Activated T-helper 2 cell treated with anti-CD3 and anti-CD28 coated beads, Interferon-gamma antibody, Interleukin-2, Interleukin-4, amounts not matched to agents 10 μg/mL and 5 μg/mL and 100 μg/mL, durations not matched to agents 14 hours and 24 hours and 36 hours (primary cell): Measurements from ENCODE around the gene RCBTB2. TPM values are rescaled to one million over a fixed set of nuclear protein-coding genes. Genes with fewer than 3 reads are reported as not detected.
A peak's percentile ranks its signal among the peaks of the same experiment; 100 is the strongest.

Experiments
- DNase-seq: peaks from one replicate; pipeline ENCODE4 v3.0.0; 2021; ENCODE audit warnings: low spot score
- H3K27ac Mint-ChIP-seq: one replicate; pipeline ENCODE4 v1.8.0; 2021; ENCODE audit warnings: mixed read lengths
- H3K27me3 Mint-ChIP-seq: one replicate; pipeline ENCODE4 v1.8.0; 2021; ENCODE audit warnings: low read depth, mixed read lengths
- H3K36me3 Mint-ChIP-seq: one replicate; pipeline ENCODE4 v1.8.0; 2021; ENCODE audit warnings: low read depth, mixed read lengths
- H3K4me1 Mint-ChIP-seq: one replicate; pipeline ENCODE4 v1.8.0; 2021; ENCODE audit warnings: low read depth, mixed read lengths
- H3K4me3 Mint-ChIP-seq: one replicate; pipeline ENCODE4 v1.8.0; 2021; ENCODE audit warnings: low read depth, mild to moderate bottlenecking, moderate library complexity, mixed read lengths
- H3K9me3 Mint-ChIP-seq: one replicate; pipeline ENCODE4 v1.8.0; 2021; ENCODE audit warnings: mixed read lengths
- intact Hi-C: fragments of 100-400 bp; cut with micrococcal nuclease; formaldehyde crosslinking; loops from one replicate; pipeline ENCODE4 v1.15.1; 2023
- total RNA-seq: library from RNA; stranded (reverse); gene quantifications from 2 replicates; pipeline ENCODE4 v1.2.3, GENCODE V29; 2022

Gene RCBTB2
- total RNA-seq, 1 donor from 2014 or later, result 3.4 TPM

DNA sequence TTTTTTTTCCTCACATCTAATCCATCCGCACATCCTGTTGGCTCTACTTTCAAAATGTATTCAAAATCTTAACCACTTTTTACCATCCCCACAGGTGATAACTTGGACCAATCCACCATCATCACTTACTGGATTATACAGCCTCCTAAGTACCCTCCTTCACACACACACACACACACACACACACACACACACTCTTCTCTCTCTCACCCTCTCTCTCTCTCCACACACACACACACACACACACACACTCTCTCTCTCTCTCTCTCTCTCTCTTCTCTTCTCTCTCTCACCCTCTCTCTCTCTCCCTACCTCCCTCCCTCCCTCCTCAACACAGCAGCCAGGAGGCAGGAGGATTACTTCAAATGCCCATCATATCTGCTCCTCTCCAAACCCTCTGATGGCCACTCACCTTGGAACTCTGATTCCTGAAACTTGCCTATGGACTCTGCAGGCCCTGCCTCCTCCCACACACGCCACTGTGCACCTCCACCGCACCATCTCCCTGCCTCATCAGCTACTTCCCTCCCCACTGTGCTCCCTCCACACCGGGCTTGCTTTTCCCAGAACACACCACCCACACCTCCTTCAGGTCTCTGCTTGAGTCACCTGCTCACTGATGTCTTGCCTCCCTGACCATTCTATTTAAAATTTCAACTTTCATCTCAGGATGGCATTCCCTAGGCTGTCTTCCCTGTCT, 39.7 kb downstream of the RCBTB2 start:
- DNase-seq, result no peak
- H3K36me3 Mint-ChIP-seq, result peaks cover 12% of the 10 kb centered on the region
- no peak overlapping the region for H3K27ac Mint-ChIP-seq
- H3K4me1 Mint-ChIP-seq, result peaks cover 61% of the 10 kb centered on the region
- no peak overlapping the region for H3K4me3 Mint-ChIP-seq
- H3K27me3 Mint-ChIP-seq, result no peaks in the 10 kb centered on the region
- intact Hi-C loops, result loop anchor here (5.0 kb wide), 5 partner anchors 146 to 261 kb away; partner anchors contain the start of genes CYSLTR2, ITM2B and RB1
- peaks cover under 1% of the 10 kb centered on the region for H3K9me3 Mint-ChIP-seq

DNA sequence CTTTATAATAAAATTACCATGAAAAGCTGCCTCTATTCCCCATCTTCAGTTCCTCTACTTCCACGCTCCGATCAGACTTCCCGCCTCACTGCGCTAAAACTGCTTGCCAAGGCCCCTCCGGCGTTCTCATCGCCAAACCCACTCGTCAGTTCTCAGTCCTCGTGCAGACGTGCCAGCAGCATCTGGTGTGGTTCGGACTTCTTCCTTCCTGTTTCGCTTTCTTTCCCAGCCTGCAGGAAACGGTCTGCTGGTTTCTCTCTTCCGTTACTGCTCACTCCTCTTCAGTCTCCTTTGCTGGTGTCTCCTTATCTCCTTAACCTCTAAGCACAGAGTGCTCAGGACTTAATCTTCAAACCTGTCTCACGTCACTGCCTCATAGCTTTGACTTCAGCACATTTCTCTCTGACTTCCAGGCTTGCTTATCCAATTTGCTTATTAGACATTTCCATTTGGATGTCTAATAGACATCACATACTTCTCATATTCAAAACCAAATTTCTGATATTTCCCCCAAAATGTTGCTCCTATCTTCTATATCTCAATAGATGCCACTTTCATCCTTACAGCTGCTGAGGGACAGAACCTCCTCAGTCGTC, 40.3 kb downstream of the RCBTB2 start:
- Mint-ChIP-seq H3K9me3 (peaks cover 4% of the 10 kb centered on the region), H3K4me3 (no peak overlapping the region), H3K27me3 (no peaks in the 10 kb centered on the region), H3K36me3 (peaks cover 19% of the 10 kb centered on the region), H3K4me1 (peaks cover 57% of the 10 kb centered on the region), H3K27ac (no peak overlapping the region)
- intact Hi-C loops, result loop anchor here (1.0 to 5.0 kb wide), 9 partner anchors 13 to 260 kb away; partner anchors contain the start of genes CYSLTR2, ITM2B and RB1
- peak; percentile 77 for DNase-seq

DNA sequence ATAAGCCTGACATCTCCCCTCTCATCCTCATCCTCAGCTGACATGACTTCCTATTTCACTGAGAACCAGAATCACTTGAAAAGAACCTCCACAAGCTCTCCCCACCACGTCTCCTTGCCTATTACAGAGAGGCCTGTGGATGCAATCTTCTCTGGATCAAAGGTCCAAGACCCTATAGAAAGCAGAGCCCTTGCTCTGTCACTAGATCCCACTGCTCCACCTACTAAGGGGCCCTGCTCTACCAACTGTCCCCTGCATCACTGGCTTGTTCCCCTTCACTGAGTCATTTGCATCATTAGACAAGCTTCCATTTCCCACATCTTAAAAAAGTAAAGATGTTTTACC, 40.8 kb downstream of the RCBTB2 start:
- H3K27me3 Mint-ChIP-seq, result no peaks in the 10 kb centered on the region
- intact Hi-C loops, result loop anchor here (1.0 to 5.0 kb wide), 9 partner anchors 13 to 260 kb away; partner anchors contain the start of genes CYSLTR2, ITM2B and RB1
- no peak overlapping the region for H3K27ac Mint-ChIP-seq
- H3K4me3 Mint-ChIP-seq, result no peak overlapping the region
- peaks cover 7% of the 10 kb centered on the region for H3K9me3 Mint-ChIP-seq
- peaks cover 23% of the 10 kb centered on the region for H3K36me3 Mint-ChIP-seq
- H3K4me1 Mint-ChIP-seq, result peaks cover 54% of the 10 kb centered on the region
- no peak for DNase-seq

DNA sequence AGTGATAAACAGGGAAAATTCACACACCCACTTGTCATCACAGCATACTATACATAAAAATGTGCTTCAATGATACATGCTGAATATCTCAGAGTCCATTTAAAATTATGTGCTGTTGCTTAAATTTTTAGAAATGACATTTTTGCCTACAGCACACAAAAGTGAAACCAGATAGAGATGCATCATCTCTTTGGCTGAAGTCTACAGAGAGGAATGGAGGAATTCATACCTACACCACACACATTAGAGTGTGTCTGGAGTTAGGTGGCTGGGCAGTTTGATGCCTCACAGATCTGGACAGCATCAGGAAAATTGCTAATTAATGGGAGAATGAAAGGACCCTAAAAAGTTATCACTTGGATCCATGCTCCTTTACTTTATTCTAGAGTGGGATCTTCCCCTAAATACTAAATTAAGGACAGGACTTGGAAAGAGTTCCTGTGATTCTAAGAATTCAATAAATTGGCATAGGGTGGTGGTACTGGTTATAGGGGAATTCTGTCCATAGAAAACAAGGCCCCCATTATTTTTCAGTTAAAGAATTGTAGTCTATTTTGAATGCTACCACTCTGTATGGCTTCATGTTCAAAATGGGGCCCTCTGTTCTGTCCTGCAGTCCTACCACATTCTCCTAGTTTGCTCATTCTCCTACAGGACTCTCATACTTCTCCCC, 41.3 kb downstream of the RCBTB2 start:
- Mint-ChIP-seq H3K27ac (peak overlapping the region; percentile 62), H3K27me3 (no peaks in the 10 kb centered on the region), H3K9me3 (peaks cover 7% of the 10 kb centered on the region), H3K4me1 (peaks cover 53% of the 10 kb centered on the region), H3K4me3 (no peak overlapping the region), H3K36me3 (peaks cover 26% of the 10 kb centered on the region)
- intact Hi-C loops, result loop anchor here (1.0 to 5.0 kb wide), 10 partner anchors 14 to 259 kb away; partner anchors contain the start of genes CYSLTR2, ITM2B and RB1
- no peak for DNase-seq

DNA sequence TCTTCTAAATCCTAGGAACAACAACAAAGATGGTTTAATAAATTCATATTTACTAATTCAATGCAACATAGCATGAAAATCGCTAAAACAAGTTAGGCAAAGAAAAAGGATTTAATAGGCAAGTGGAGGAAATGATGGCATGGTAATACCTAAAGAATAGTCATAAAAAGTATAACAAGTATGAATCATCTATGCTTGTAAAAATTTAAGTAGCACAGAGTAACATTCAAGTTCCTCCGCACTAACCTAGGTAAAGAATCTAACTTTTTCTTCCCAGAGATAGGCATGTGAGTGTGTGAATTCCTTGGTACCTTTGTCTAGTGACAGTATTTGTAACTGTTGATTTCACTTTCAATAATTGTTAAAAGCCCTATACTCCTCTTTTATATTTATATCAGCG, 42.6 kb downstream of the RCBTB2 start:
- Mint-ChIP-seq H3K27me3 (no peaks in the 10 kb centered on the region), H3K36me3 (peaks cover 30% of the 10 kb centered on the region), H3K4me1 (peaks cover 45% of the 10 kb centered on the region), H3K27ac (peak overlapping the region; percentile 36), H3K9me3 (peaks cover 7% of the 10 kb centered on the region), H3K4me3 (peak overlapping the region; percentile 48)
- no peak for DNase-seq
- intact Hi-C loops, result loop anchor here (2.0 to 5.0 kb wide), 6 partner anchors 79 to 258 kb away; partner anchors contain the start of genes CYSLTR2, ITM2B and RB1

DNA sequence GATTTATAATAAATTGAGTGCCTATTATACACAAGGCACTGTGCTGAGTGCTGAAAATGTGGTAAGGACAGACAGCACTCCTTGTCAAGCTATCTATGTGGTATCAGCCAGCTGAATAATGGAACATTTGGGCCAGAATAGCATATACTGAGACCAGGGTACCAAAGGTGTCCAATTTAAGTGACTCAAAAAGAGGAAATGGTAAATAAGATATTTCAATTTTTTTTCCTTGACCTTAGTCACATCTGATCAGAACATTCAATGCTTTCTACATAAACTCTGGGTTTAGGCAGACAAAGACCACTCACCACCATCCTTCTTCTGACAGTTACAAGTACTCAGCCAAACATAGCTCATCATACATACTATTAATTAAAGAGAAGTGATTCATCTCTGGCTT, 43.2 kb downstream of the RCBTB2 start:
- Mint-ChIP-seq H3K36me3 (peaks cover 33% of the 10 kb centered on the region), H3K27me3 (no peaks in the 10 kb centered on the region), H3K9me3 (peaks cover 7% of the 10 kb centered on the region), H3K4me3 (peak overlapping the region; percentile 48), H3K4me1 (peaks cover 42% of the 10 kb centered on the region), H3K27ac (peak overlapping the region; percentile 36)
- DNase-seq, result no peak
- intact Hi-C loops, result loop anchor here (2.0 to 5.0 kb wide), 6 partner anchors 79 to 258 kb away; partner anchors contain the start of genes CYSLTR2, ITM2B and RB1

DNA sequence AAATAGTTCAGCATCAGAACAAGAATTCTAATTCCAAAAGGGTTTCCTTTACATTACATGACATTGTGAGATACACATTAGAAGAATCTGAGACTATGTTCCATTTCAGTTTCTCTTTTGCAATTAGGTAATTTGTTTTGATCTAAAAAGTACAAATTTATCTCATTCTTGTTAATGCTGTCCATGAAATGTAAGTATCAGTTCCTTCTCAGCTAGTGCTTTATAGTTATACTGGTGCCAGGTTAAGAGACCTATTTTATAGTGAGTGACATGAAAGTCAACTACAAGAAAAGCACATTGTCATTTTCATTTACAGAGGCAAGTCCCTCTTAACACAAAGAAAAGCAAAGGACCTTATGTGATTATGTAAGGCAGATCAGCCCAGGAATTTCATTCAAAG, 43.9 kb downstream of the RCBTB2 start:
- Mint-ChIP-seq H3K27me3 (no peaks in the 10 kb centered on the region), H3K9me3 (peaks cover 7% of the 10 kb centered on the region), H3K4me1 (peaks cover 42% of the 10 kb centered on the region), H3K36me3 (peaks cover 33% of the 10 kb centered on the region), H3K27ac (peak overlapping the region; percentile 18), H3K4me3 (peak overlapping the region; percentile 41)
- no peak for DNase-seq
- intact Hi-C loops, result no loop called here

DNA sequence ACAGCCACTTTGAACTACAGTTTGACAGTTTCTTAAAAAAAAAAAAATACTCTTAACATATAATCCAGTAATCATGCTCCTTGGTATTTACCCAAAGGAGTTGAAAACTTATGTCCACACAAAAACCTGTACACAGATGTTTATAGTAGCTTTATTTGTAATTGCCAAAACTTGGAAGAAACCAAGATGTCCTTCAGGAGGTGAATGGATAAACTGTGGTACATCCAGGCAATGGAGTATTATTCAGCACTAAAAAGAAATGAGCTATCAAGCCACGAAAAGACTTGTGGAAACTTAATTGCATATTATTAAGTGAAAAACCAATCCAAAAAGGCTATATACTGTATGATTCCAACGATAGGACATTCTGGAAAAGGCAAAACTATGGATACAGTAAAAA, 44.9 kb downstream of the RCBTB2 start:
- intact Hi-C loops, result no loop called here
- Mint-ChIP-seq H3K27ac (no peak overlapping the region), H3K4me3 (no peak overlapping the region), H3K4me1 (peaks cover 42% of the 10 kb centered on the region), H3K27me3 (no peaks in the 10 kb centered on the region), H3K9me3 (peaks cover 7% of the 10 kb centered on the region), H3K36me3 (peaks cover 39% of the 10 kb centered on the region)
- DNase-seq, result no peak

DNA sequence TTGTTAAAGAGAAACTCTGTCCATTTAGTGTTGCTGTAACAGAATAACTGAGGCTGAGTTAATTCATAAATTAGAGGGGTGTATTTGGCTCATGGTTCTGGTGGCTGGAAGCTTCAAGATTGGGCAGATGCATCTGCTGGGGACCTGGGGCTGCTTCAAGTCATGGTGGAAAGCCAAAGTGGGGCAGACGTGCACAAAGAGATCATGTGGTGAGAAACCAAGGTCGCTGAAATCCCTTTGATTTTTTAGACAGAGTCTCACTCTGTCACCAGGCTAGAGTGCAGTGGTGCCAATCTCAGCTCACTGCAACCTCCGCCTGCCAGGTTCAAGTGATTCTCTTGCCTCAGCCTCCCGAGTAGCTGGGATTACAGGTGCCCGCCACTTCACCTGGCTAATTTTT, 46.0 kb downstream of the RCBTB2 start:
- peaks cover 50% of the 10 kb centered on the region for H3K36me3 Mint-ChIP-seq
- no peak for DNase-seq
- H3K27ac Mint-ChIP-seq, result no peak overlapping the region
- peaks cover 44% of the 10 kb centered on the region for H3K4me1 Mint-ChIP-seq
- H3K27me3 Mint-ChIP-seq, result no peaks in the 10 kb centered on the region
- H3K9me3 Mint-ChIP-seq, result peaks cover 7% of the 10 kb centered on the region
- H3K4me3 Mint-ChIP-seq, result no peak overlapping the region
- intact Hi-C loops, result no loop called here

DNA sequence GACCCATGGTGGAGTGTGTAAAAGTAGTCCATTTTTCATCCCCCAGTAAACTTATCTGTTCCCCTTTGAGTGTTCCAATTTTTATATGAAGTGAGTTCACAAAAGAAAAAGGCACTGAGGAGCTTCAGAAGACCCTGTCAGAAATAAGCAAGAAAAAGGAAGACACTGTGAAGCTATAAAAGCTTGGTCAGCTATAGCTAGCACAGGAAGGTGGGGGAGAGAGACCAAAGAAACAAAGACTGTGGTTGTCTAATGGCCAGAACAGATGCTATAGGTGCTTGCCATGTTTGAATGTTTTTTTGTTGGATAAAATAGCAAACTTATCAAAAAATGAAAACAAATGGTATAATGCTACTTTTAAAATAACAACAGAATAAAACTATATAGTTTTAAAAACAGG, 46.5 kb downstream of the RCBTB2 start:
- Mint-ChIP-seq H3K27ac (no peak overlapping the region), H3K27me3 (no peaks in the 10 kb centered on the region), H3K9me3 (peaks cover 7% of the 10 kb centered on the region), H3K4me3 (no peak overlapping the region), H3K4me1 (peaks cover 41% of the 10 kb centered on the region), H3K36me3 (peaks cover 52% of the 10 kb centered on the region)
- DNase-seq, result no peak
- intact Hi-C loops, result no loop called here

DNA sequence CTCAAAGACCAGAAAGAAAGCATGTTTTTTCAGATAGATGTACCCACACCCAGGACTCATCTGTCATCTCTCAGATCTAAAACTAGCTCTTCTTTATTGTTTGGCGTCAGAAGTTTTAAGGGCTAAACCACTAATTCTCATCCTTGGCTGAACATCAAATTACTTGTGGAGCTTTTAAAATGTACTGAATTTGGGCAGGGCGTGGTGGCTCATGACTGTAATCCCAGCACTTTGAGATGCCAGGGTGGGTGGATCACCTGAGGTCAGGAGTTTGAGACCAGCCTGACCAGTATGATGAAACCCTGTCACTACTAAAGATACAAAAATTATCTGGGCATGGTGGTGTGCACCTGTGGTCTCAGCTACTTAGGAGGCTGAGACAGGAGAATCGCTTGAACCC, 47.4 kb downstream of the RCBTB2 start:
- intact Hi-C loops, result no loop called here
- Mint-ChIP-seq H3K4me1 (peaks cover 31% of the 10 kb centered on the region), H3K4me3 (no peak overlapping the region), H3K27ac (no peak overlapping the region), H3K9me3 (peaks cover 7% of the 10 kb centered on the region), H3K36me3 (peaks cover 57% of the 10 kb centered on the region), H3K27me3 (no peaks in the 10 kb centered on the region)
- no peak for DNase-seq

DNA sequence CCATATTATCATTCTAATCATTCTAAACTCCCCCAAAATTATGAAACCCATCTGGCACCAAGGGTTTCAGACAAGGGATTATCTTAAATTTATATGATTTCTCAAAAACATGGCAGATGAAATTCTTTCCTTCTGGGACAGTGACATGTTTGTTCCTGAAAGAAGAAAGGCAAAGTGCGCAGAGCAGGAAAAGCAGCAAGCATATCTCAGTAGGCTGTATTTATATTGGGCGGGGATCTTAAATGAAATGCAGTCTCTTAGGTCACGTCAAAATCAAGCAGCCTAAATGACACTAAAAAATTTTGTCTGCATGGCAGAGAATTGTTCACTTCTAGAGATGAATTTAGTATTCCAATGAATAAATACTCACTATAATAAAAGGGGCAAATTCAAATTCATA, 49.3 kb downstream of the RCBTB2 start:
- H3K27ac Mint-ChIP-seq, result no peak overlapping the region
- no peak overlapping the region for H3K4me3 Mint-ChIP-seq
- peaks cover 16% of the 10 kb centered on the region for H3K4me1 Mint-ChIP-seq
- peaks cover 63% of the 10 kb centered on the region for H3K36me3 Mint-ChIP-seq
- no peak for DNase-seq
- no peaks in the 10 kb centered on the region for H3K27me3 Mint-ChIP-seq
- peaks cover 7% of the 10 kb centered on the region for H3K9me3 Mint-ChIP-seq
- intact Hi-C loops, result no loop called here

DNA sequence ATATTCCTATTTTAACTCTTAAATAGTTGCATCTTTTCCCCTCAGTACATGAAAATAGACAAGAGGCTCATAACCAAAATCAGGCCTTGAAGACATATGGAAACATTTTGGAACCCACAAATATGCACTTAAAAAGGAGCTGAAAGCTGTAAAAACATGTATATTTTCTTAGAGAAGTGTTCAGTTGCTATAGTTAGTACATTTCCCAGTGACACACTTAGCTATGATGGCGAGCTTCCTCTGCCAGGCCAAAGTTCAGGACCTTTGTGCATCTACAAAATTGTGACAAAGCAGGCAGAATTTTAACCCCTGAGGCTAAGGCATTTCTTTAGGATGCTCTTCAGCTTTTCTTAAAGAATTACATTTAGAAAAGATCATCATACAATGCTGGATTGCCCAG, 54.5 kb downstream of the RCBTB2 start:
- no peak for DNase-seq
- intact Hi-C loops, result no loop called here
- Mint-ChIP-seq H3K4me1 (peaks cover 6% of the 10 kb centered on the region), H3K4me3 (no peak overlapping the region), H3K36me3 (peaks cover 72% of the 10 kb centered on the region), H3K27ac (no peak overlapping the region), H3K9me3 (no peaks in the 10 kb centered on the region), H3K27me3 (no peaks in the 10 kb centered on the region)
